ENCODE data around the gene PRKN.

Gene PRKN

GRCh38 chr6:162727322-162728182, at the start of gene PRKN, which contains the start of gene PACRG (continued):
- TF ChIP-seq PATZ1 (tag by site-specific recombination; IDR thresholded peaks at IDR 0.05) (peak; percentile 97), ZNF341 (tag by site-specific recombination; IDR thresholded peaks at IDR 0.05; ENCODE audit: low read depth) (no peak), ZNF311 (tag by site-specific recombination; IDR thresholded peaks at IDR 0.05; ENCODE audit: borderline replicate concordance) (no peak), ZNF366 (tag by site-specific recombination; conservative IDR thresholded peaks at IDR 0.05) (no peak), ZBTB26 (tag by site-specific recombination; optimal IDR thresholded peaks at IDR 0.05) (peak; percentile 92), ZNF184 (tag by site-specific recombination; IDR thresholded peaks at IDR 0.05) (no peak), ZNF335 (tag by site-specific recombination; conservative IDR thresholded peaks at IDR 0.05) (peak; percentile 71), REPIN1 (tag by site-specific recombination; IDR thresholded peaks at IDR 0.05; ENCODE audit: low read depth) (no peak), ZNF292 (tag by site-specific recombination; IDR thresholded peaks at IDR 0.05; ENCODE audit: borderline replicate concordance, low read depth) (no peak), ZNF211 (tag by site-specific recombination; IDR thresholded peaks at IDR 0.05; ENCODE audit: low read depth) (no peak), ZNF302 (tag by site-specific recombination; IDR thresholded peaks at IDR 0.05; ENCODE audit: low read depth) (no peak), ZNF449 (tag by site-specific recombination; IDR thresholded peaks at IDR 0.05) (no peak), ZNF140 (tag by site-specific recombination; IDR thresholded peaks at IDR 0.05) (no peak), ZNF660 (tag by site-specific recombination; IDR thresholded peaks at IDR 0.05) (no peak), ZBTB8A (tag by site-specific recombination; IDR thresholded peaks at IDR 0.05) (peak; percentile 45; the same call in 1 of the 2 replicates), ZNF843 (tag by site-specific recombination; IDR thresholded peaks at IDR 0.05) (0 out of 2 replicates have a peak, but pooled peaks have one; percentile 22), KLF1 (tag by site-specific recombination; IDR thresholded peaks at IDR 0.05) (peak; percentile 59), ZBTB17 (tag by site-specific recombination; IDR thresholded peaks at IDR 0.05) (peak; percentile 28; the same call in 1 of the 2 replicates), ZNF10 (tag by site-specific recombination; IDR thresholded peaks at IDR 0.05) (peak; percentile 67; the same call in 1 of the 2 replicates), HOXA7 (CRISPR knock-in tag; IDR thresholded peaks at IDR 0.05; ENCODE audit: borderline replicate concordance) (no peak), ZFP69B (tag by site-specific recombination; IDR thresholded peaks at IDR 0.05) (no peak), EGR2 (tag by site-specific recombination; IDR thresholded peaks at IDR 0.05; ENCODE audit: low read depth) (peak; percentile 64), ZNF530 (tag by site-specific recombination; IDR thresholded peaks at IDR 0.05; ENCODE audit: low read depth) (no peak), ZNF560 (tag by site-specific recombination; IDR thresholded peaks at IDR 0.05; ENCODE audit: borderline replicate concordance) (no peak), ZNF37A (tag by site-specific recombination; IDR thresholded peaks at IDR 0.05) (no peak), ZNF654 (tag by site-specific recombination; IDR thresholded peaks at IDR 0.05; ENCODE audit: low read depth) (no peak), FEZF1 (tag by site-specific recombination; IDR thresholded peaks at IDR 0.05) (no peak), ZNF157 (tag by site-specific recombination; IDR thresholded peaks at IDR 0.05) (no peak), ZNF785 (tag by site-specific recombination; IDR thresholded peaks at IDR 0.05) (no peak), GFI1B (tag by site-specific recombination; IDR thresholded peaks at IDR 0.05) (no peak), ZNF132 (tag by site-specific recombination; IDR thresholded peaks at IDR 0.05; ENCODE audit: borderline replicate concordance) (no peak), ZNF544 (tag by site-specific recombination; IDR thresholded peaks at IDR 0.05) (no peak), ZNF16 (tag by site-specific recombination; IDR thresholded peaks at IDR 0.05; ENCODE audit: low read depth) (no peak), ZNF324 (tag by site-specific recombination; IDR thresholded peaks at IDR 0.05) (no peak), ZNF623 (tag by site-specific recombination; IDR thresholded peaks at IDR 0.05) (no peak), ZNF221 (tag by site-specific recombination; IDR thresholded peaks at IDR 0.05; ENCODE audit: borderline replicate concordance) (no peak)
